IPS-15b (cell line): ENCODE measurements around the gene SLC39A11.

Experiments
- H3K27me3 ChIP-seq: one replicate; pipeline ENCODE4 v1.6.1; 2013; ENCODE audit warnings: low read length; ENCODE audit not compliant: control insufficient read depth, insufficient read depth
- H3K36me3 ChIP-seq: one replicate; pipeline ENCODE4 v1.6.1; 2013; ENCODE audit warnings: low read length; ENCODE audit not compliant: control insufficient read depth, insufficient read depth
- H3K4me1 ChIP-seq: one replicate; pipeline ENCODE4 v1.6.1; 2013; ENCODE audit warnings: mild to moderate bottlenecking, low read length; ENCODE audit not compliant: control insufficient read depth, insufficient read depth
- H3K4me3 ChIP-seq: one replicate; pipeline ENCODE4 v1.5.1; 2013; ENCODE audit warnings: low read depth, low read length
- H3K9ac ChIP-seq: one replicate; pipeline ENCODE4 v1.6.1; 2013; ENCODE audit warnings: low read depth, mild to moderate bottlenecking, low read length
- H3K9me3 ChIP-seq: one replicate; pipeline ENCODE4 v1.6.1; 2013; ENCODE audit warnings: mild to moderate bottlenecking, low read length; ENCODE audit not compliant: control insufficient read depth, insufficient read depth

SLC39A11 gene

DNA sequence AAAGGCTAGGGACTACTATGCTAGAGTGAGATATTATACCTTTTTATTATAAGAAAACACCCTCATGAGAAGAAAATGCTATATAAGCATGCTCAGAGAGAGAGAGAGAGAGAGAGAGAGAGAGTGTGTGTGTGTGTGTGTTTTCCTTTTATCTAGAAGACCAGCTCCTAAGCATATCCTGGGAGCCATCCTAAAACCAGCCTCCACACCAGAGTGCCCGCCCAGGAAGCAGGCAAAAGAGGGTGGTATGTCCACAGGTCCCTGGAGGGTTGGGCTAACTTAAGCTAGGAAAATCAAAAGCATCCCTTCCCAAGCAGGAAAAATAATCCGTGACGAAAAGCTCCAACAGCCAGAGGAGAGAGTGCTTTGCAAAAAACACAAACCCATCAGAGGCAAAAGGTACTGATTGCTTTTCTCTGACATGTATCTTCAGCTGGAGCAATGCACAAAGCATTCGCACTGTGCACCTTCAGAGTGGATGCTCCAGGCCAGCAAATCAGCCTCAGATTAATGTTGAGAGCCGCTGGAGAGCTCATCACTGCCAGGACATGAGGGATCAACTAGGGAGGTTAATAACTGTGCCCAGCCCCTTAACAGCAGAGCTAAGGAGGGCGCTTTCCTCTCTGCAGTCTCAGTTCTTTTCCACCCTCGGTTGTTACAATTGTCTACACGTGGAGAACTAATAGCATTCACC lies 125.1 kb downstream of the SLC39A11 start:
- no peaks in the 10 kb centered on the region for H3K36me3 ChIP-seq
- no peak overlapping the region for H3K4me3 ChIP-seq
- no peaks in the 10 kb centered on the region for H3K27me3 ChIP-seq
- H3K9me3 ChIP-seq = no peaks in the 10 kb centered on the region
- no peak overlapping the region for H3K9ac ChIP-seq
- H3K4me1 ChIP-seq = peaks cover 2% of the 10 kb centered on the region

DNA sequence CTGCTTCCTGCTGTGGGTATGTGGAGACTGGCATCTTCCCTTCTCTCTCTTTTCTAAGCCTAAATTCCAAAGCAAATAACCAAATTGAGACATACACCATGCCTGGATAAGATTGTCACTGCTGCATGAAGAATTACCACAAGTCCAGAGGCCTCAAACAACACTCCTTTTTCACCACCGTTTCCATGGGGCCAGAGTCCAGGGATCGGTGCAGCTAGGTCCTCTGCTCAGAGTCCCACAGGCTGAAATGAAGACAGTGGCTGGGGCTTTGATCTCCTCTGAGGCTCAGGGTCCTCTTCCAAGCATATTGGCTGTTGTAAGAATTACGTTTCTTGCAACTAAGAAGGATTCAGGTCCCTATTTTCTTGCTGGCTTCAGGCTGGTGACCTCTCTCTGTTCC lies 130.4 kb downstream of the SLC39A11 start:
- no peaks in the 10 kb centered on the region for H3K27me3 ChIP-seq
- H3K4me1 ChIP-seq = no peaks in the 10 kb centered on the region
- H3K9ac ChIP-seq = no peak overlapping the region
- no peaks in the 10 kb centered on the region for H3K36me3 ChIP-seq
- no peak overlapping the region for H3K4me3 ChIP-seq
- H3K9me3 ChIP-seq = no peaks in the 10 kb centered on the region

DNA sequence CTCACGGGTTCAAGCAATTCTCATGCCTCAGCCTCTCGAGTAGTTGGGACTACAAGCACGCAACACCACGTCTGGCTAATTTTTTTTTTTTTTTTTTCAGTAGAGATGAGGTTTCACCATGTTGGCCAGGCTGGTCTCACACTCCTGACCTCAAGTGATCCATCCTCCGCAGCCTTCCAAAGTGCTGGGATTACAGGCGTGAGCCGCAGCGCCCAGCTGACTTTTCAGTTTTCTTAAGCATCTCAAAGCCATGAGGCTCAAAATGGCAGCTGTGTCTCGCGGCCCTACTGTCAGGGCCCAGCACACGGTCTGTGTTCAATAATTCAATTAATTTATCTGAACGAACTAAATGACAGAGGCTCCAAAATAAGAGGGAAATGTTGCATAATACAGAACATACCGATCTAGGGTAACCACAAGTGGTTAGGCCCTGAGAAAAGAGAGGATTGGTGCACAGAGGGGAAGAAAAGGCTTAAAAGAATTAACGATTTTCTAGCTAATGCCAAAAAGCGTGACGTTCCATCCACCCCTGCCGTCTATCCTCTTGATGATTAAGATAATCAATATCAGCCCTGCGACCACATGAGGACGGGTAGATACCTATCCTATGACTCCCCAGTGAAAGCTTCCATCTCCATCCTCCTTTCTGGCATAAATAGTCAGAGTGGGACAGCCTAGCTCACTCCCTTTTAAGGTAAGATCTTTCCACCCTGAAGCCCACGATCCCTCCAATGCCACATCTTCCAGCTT lies 136.9 kb downstream of the SLC39A11 start:
- Histone ChIP-seq H3K27me3 (no peaks in the 10 kb centered on the region), H3K36me3 (no peaks in the 10 kb centered on the region), H3K4me1 (peaks cover 5% of the 10 kb centered on the region), H3K9me3 (no peaks in the 10 kb centered on the region), H3K9ac (no peak overlapping the region), H3K4me3 (no peak overlapping the region)

DNA sequence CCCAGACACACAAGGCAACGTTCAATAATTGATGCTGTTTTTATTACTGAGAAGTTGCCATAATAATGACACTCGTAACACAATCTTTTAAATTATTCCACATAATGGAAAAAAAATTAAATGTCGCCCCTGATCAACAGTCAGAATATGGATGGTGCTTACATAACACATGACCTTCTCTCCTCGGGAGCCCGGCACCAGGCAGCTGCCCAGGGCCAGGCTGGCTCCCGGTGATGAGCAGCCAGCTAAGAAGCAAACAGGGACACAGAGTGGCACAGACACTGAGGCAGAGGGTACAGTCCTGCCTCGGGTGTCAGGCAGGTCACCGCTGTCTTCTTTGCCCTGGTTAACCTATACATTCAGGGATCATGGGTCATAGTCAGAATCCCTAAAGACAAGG lies 137.9 kb downstream of the SLC39A11 start:
- Histone ChIP-seq H3K9ac (no peak overlapping the region), H3K4me1 (peaks cover 5% of the 10 kb centered on the region), H3K9me3 (no peaks in the 10 kb centered on the region)

DNA sequence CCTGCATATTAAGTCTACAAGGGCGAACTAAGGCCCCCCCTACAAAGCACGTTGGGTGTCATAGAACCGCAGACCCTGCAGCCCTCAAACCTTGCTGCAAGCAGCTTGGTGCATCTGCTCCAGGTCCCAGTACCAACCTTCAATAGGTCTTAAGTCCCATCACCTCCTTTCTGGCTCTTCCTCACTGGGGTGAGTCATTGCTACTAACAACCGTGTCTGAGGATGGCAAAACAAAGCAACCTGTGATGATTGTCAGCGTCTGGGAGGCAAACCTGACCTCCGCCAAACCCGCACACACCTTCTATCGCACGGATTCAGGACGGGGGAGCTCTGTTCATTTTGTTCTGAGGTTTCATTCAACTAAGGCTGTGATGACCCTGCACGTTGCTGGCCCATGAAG lies 138.9 kb downstream of the SLC39A11 start:
- H3K9ac ChIP-seq = no peak overlapping the region

More for the DNA sequence above, 137.9 kb downstream of the SLC39A11 start:
- H3K27me3 ChIP-seq = no peaks in the 10 kb centered on the region
- H3K36me3 ChIP-seq = no peaks in the 10 kb centered on the region
- H3K4me3 ChIP-seq = no peak overlapping the region

DNA sequence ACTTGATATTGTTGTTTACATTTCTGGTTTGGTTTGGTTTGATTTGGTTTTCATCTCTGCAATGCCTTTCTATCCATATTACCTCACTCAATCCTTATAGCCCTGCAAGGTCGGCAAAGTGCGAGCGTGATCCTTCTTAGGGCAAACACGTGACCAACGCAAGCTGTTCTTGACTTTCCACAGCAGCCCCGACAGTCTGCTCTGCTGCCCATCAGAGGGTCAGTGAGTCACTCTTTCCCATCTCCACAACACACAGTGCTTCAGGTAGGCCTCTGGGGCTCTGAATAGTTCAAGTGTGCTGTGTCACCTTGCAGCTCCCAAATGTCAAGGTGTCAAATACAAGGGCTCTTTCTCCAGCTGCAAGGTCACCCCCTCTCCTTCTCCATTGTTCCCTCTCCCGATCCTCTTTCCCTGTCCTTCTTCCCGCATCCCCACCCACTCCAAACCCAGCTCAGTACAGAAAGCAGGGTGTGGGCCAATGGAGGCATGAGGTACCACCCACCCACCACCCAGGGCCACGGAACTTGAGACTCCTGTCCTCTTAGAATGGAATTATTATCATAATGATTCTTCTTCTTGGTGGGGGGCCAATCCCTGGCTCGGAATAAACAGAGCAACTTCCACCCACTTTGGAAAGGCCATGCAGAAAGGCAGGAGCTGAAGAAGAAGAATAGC lies 139.7 kb downstream of the SLC39A11 start:
- Histone ChIP-seq H3K9me3 (no peaks in the 10 kb centered on the region), H3K4me3 (no peak overlapping the region), H3K36me3 (no peaks in the 10 kb centered on the region), H3K9ac (no peak overlapping the region), H3K27me3 (no peaks in the 10 kb centered on the region), H3K4me1 (peaks cover 5% of the 10 kb centered on the region)

More for the DNA sequence above, 138.9 kb downstream of the SLC39A11 start:
- no peaks in the 10 kb centered on the region for H3K36me3 ChIP-seq
- no peaks in the 10 kb centered on the region for H3K9me3 ChIP-seq
- H3K4me3 ChIP-seq = no peak overlapping the region
- peaks cover 5% of the 10 kb centered on the region for H3K4me1 ChIP-seq
- no peaks in the 10 kb centered on the region for H3K27me3 ChIP-seq

DNA sequence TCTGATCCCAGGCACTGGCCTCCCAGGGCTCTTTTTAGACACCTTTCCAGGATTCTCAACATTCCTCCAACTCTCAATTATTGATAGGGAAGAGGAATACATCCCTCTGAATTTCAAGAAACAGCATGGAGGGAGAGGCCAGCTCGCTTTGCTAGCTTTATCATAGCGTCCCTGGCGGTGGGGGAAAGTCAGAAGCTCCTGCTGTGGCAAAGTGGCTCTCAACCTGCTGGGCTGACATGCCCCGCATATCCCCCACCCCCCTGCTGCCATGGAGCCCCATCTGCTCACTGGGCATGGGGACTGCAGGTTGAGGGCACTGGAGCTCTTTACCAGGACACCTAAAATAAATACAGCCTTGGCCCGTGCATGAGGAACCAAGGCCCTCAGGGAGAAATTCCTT lies 140.3 kb downstream of the SLC39A11 start:
- Histone ChIP-seq H3K27me3 (no peaks in the 10 kb centered on the region), H3K36me3 (no peaks in the 10 kb centered on the region), H3K9ac (no peak overlapping the region), H3K4me3 (no peak overlapping the region), H3K4me1 (peaks cover 5% of the 10 kb centered on the region), H3K9me3 (no peaks in the 10 kb centered on the region)

DNA sequence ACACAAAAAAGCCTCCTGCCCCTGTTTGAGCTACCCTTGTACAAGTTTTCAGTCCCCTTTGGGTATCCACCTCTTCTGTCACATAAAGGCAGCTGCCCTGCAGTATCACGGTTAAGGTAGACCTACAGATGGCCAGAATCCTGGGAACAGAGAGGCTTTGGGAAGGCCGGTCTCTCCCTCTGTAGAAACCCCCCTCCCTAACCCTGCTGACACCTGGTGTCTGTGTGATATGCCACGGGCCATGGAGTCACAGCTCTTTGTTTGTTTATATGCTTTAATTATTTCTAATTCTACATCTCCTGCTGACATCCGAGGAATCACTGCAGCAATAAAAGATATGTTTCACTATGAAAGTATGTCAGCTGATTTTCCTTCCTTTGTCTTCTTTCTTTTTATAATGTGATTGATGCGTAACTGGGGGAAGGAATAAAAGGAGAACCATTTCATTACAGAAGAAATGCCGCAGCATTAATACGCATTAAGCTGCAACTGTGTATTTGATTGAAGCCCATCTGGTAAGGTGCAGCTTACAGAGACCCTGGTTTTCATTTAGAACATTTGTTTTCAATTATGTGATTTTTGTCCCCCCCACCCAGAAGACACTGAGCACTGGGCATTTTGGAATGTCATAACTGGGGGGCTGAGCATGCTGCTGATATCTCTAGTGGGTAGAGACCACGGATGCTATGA lies 142.1 kb downstream of the SLC39A11 start:
- Histone ChIP-seq H3K4me3 (no peak overlapping the region), H3K27me3 (no peaks in the 10 kb centered on the region), H3K4me1 (peaks cover 5% of the 10 kb centered on the region), H3K36me3 (no peaks in the 10 kb centered on the region), H3K9me3 (no peaks in the 10 kb centered on the region), H3K9ac (no peak overlapping the region)

DNA sequence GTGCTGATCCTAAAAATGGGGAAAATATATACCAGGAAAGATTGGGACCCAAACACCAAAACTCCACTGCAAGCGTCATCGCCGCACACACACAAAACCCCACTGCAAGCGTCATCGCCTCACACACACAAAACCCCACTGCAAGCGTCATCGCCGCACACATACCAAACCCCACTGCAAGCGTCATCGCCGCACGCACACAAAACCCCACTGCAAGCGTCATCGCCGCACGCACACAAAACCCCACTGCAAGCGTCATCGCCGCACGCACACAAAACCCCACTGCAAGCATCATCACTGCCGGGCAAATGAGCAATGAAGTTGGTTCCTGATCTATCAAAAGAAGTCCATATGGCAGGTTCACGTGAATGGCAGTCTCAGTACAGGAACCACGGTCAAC lies 144.4 kb downstream of the SLC39A11 start:
- Histone ChIP-seq H3K27me3 (no peaks in the 10 kb centered on the region), H3K4me3 (no peak overlapping the region), H3K36me3 (no peaks in the 10 kb centered on the region), H3K4me1 (peaks cover 5% of the 10 kb centered on the region), H3K9me3 (no peaks in the 10 kb centered on the region), H3K9ac (no peak overlapping the region)

DNA sequence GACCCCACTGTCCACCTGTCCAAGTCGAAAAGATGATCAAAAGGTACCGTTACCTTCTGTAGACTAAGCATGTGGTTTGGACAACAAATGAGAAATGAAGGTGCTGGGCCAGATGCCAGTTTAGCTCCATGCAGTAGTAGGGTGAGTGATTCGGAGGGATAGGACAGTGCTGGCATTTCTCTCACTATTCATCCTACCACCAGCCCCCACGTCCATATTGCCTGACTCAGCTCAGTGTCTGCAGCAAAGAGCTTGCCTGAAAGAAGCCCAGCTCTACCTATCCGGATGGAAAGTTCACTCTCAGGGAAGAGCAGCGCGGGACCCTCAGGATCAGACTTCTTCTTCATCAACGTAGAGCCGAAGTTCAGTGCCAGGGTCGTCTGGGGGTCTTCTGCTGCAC lies 145.0 kb downstream of the SLC39A11 start:
- no peaks in the 10 kb centered on the region for H3K27me3 ChIP-seq
- no peaks in the 10 kb centered on the region for H3K9me3 ChIP-seq
- H3K9ac ChIP-seq = no peak overlapping the region
- no peaks in the 10 kb centered on the region for H3K36me3 ChIP-seq
- H3K4me3 ChIP-seq = no peak overlapping the region
- H3K4me1 ChIP-seq = peaks cover 1% of the 10 kb centered on the region

DNA sequence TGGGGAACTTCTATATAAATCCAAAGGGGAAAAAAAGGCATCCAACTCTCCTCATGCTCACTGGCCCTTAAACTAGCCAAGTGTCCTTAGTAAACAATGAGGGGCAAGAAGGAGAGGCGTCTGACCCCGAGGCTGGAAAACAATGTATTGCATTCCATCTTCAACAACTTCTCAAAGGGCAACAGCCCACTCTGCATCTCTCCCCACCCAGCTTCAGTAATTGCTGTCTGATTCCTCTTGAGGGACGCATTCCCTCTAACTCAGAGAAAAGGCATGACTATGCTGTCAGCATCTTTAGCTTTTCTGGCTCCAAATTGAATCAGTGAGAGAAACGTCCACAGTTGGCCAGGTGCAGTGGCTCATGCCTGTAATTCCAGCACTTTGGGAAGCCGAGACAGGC lies 145.8 kb downstream of the SLC39A11 start:
- no peaks in the 10 kb centered on the region for H3K36me3 ChIP-seq
- no peaks in the 10 kb centered on the region for H3K9me3 ChIP-seq
- H3K4me1 ChIP-seq = no peaks in the 10 kb centered on the region
- no peaks in the 10 kb centered on the region for H3K27me3 ChIP-seq
- H3K4me3 ChIP-seq = no peak overlapping the region
- no peak overlapping the region for H3K9ac ChIP-seq
